HEK293 (cell line): ENCODE measurements around the gene ARHGAP35.
A peak's percentile ranks its signal among the peaks of the same experiment; 100 is the strongest.

Experiments used
- BCL11B ChIP-seq: fragments of 450-650 bp; formaldehyde crosslinking; IDR thresholded peaks from 2 replicates; pipeline ENCODE4 v1.5.1; 2016; ENCODE audit warnings: low read depth, missing biosample characterization, missing genetic modification characterization
- GLIS1 ChIP-seq: fragments of 450-650 bp; formaldehyde crosslinking; IDR thresholded peaks from 2 replicates; pipeline ENCODE4 v1.5.1; 2016; ENCODE audit warnings: missing biosample characterization, missing genetic modification characterization
- KLF10 ChIP-seq: fragments of 450-650 bp; IDR thresholded peaks from 2 replicates; pipeline ENCODE4 v1.5.1; 2018; ENCODE audit warnings: missing biosample characterization, mild to moderate bottlenecking, missing genetic modification characterization
- KLF7 ChIP-seq: fragments of 450-650 bp; formaldehyde crosslinking; IDR thresholded peaks from 2 replicates; pipeline ENCODE4 v1.5.1; 2016; ENCODE audit warnings: missing biosample characterization, missing genetic modification characterization, borderline replicate concordance
- SALL2 ChIP-seq: fragments of 450-650 bp; formaldehyde crosslinking; IDR thresholded peaks from 2 replicates; pipeline ENCODE4 v1.5.0; 2017; ENCODE audit warnings: missing biosample characterization, mild to moderate bottlenecking, missing genetic modification characterization, borderline replicate concordance
- SP2 ChIP-seq: fragments of 450-650 bp; formaldehyde crosslinking; IDR thresholded peaks from 2 replicates; pipeline ENCODE4 v1.5.1; 2016; ENCODE audit warnings: missing biosample characterization, missing genetic modification characterization
- ZBTB1 ChIP-seq: fragments of 450-650 bp; formaldehyde crosslinking; IDR thresholded peaks from 2 replicates; pipeline ENCODE4 v1.5.1; 2016; ENCODE audit warnings: missing biosample characterization, missing genetic modification characterization
- ZBTB17 ChIP-seq: fragments of 450-650 bp; formaldehyde crosslinking; IDR thresholded peaks from 2 replicates; pipeline ENCODE4 v1.5.1; 2016; ENCODE audit warnings: missing biosample characterization, missing genetic modification characterization
- ZNF138 ChIP-seq: fragments of 450-650 bp; formaldehyde crosslinking; IDR thresholded peaks from 2 replicates; pipeline ENCODE4 v1.5.1; 2016; ENCODE audit warnings: missing biosample characterization, missing genetic modification characterization, borderline replicate concordance
- ZNF16 ChIP-seq: fragments of 450-650 bp; formaldehyde crosslinking; IDR thresholded peaks from 2 replicates; pipeline ENCODE4 v1.5.1; 2016; ENCODE audit warnings: low read depth, missing biosample characterization, missing genetic modification characterization
- ZNF184 ChIP-seq: fragments of 450-650 bp; IDR thresholded peaks from 2 replicates; pipeline ENCODE4 v1.5.1; 2018; ENCODE audit warnings: missing biosample characterization, mild to moderate bottlenecking, missing genetic modification characterization
- ZNF214 ChIP-seq: fragments of 450-650 bp; formaldehyde crosslinking; IDR thresholded peaks from 2 replicates; pipeline ENCODE4 v1.5.1; 2017; ENCODE audit warnings: missing biosample characterization, mild to moderate bottlenecking, missing genetic modification characterization, borderline replicate concordance
- ZNF23 ChIP-seq: fragments of 450-650 bp; formaldehyde crosslinking; IDR thresholded peaks from 2 replicates; pipeline ENCODE4 v1.5.1; 2016; ENCODE audit warnings: missing biosample characterization, missing genetic modification characterization, borderline replicate concordance
- ZNF274 ChIP-seq, 2 experiments: fragments of 200-500 bp in 1 of 2; fragments of 450-650 bp in 1 of 2; sonication (Bioruptor generic) in 1 of 2; formaldehyde crosslinking in 1 of 2; IDR thresholded peaks; 2 replicates each; pipeline versions ENCODE4 v1.5.1 to v1.6.1; 2014 to 2016; ENCODE audit warnings: borderline replicate concordance in 1 of 2, inconsistent platforms in 1 of 2, low read length in 1 of 2, missing biosample characterization in 1 of 2, missing genetic modification characterization in 1 of 2
- ZNF404 ChIP-seq: fragments of 450-650 bp; formaldehyde crosslinking; IDR thresholded peaks from 2 replicates; pipeline ENCODE4 v1.5.1; 2017; ENCODE audit warnings: missing biosample characterization, missing genetic modification characterization
- ZNF501 ChIP-seq: fragments of 450-650 bp; formaldehyde crosslinking; IDR thresholded peaks from 2 replicates; pipeline ENCODE4 v1.5.1; 2016; ENCODE audit warnings: missing biosample characterization, missing genetic modification characterization
- ZNF518A ChIP-seq: fragments of 450-650 bp; formaldehyde crosslinking; conservative IDR thresholded peaks from 2 replicates; pipeline ENCODE4 v1.5.1; 2016; ENCODE audit warnings: low read depth, missing biosample characterization, missing genetic modification characterization
- ZNF549 ChIP-seq: fragments of 450-650 bp; IDR thresholded peaks from 2 replicates; pipeline ENCODE4 v1.5.1; 2018; ENCODE audit warnings: missing biosample characterization, missing genetic modification characterization, mild to moderate bottlenecking, inconsistent platforms, moderate library complexity
- ZNF571 ChIP-seq: fragments of 450-650 bp; formaldehyde crosslinking; IDR thresholded peaks from 2 replicates; pipeline ENCODE4 v1.5.0; 2017; ENCODE audit warnings: missing biosample characterization, missing genetic modification characterization
- ZNF654 ChIP-seq: fragments of 450-650 bp; formaldehyde crosslinking; IDR thresholded peaks from 2 replicates; pipeline ENCODE4 v1.5.1; 2016; ENCODE audit warnings: low read depth, missing biosample characterization, missing genetic modification characterization
- TF ChIP-seq, protein P1 (sequence below): fragments of 450-650 bp; formaldehyde crosslinking; conservative IDR thresholded peaks from 2 replicates; pipeline ENCODE4 v1.5.1; 2016; ENCODE audit warnings: low read depth, missing biosample characterization, missing genetic modification characterization
- TF ChIP-seq, protein P2 (sequence below): fragments of 450-650 bp; formaldehyde crosslinking; IDR thresholded peaks from 2 replicates; pipeline ENCODE4 v1.5.1; 2017; ENCODE audit warnings: missing biosample characterization, missing genetic modification characterization
- TF ChIP-seq, protein P3 (sequence below): fragments of 450-650 bp; formaldehyde crosslinking; IDR thresholded peaks from 2 replicates; pipeline ENCODE4 v1.5.1; 2016; ENCODE audit warnings: missing biosample characterization, missing genetic modification characterization
- TF ChIP-seq, protein P4 (sequence below): fragments of 450-650 bp; formaldehyde crosslinking; IDR thresholded peaks from 2 replicates; pipeline ENCODE4 v1.5.1; 2016; ENCODE audit warnings: missing biosample characterization, missing genetic modification characterization

ARHGAP35 gene

DNA sequence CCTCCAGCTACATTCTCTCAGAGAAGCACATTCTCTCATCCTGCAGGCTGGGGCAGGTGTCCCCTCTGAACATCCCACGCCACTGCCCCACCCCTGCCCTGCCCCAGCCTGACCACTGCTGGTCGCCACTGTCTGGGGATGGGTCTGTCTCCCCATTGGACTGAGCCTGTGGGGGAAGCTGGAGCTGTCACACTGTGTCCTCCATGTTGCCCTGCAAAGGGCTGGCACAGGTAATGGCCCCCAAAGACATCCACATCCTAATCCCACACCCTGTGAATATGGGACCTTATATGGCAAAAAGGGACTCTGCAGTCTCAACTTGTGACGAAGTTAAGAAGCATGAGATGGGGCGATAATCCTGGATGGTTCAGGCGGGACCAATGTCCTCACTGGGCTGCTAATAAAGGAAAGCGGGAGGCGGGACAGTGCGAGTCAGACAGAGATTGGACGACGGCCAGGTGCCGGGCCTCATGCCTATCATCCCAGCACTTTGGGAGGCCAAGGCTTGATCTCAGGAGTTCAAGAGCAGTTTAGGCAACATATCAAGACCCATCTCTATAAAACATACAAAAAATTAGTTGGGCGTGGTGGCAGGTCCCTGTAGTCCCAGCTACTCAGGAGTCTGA, 19.2 kb upstream of the ARHGAP35 start (continued):
- no peak for TF ChIP-seq ZBTB1 (tag by site-specific recombination)
- TF ChIP-seq ZNF654 (tag by site-specific recombination), result no peak
- no peak for TF ChIP-seq ZNF23 (tag by site-specific recombination)
- TF ChIP-seq ZNF138 (tag by site-specific recombination), result no peak
- no peak for TF ChIP-seq ZNF501 (tag by site-specific recombination)
- TF ChIP-seq KLF7 (tag by site-specific recombination), result no peak
- no peak for TF ChIP-seq BCL11B (tag by site-specific recombination)
- no peak for TF ChIP-seq ZNF214
- TF ChIP-seq, protein P1, sequence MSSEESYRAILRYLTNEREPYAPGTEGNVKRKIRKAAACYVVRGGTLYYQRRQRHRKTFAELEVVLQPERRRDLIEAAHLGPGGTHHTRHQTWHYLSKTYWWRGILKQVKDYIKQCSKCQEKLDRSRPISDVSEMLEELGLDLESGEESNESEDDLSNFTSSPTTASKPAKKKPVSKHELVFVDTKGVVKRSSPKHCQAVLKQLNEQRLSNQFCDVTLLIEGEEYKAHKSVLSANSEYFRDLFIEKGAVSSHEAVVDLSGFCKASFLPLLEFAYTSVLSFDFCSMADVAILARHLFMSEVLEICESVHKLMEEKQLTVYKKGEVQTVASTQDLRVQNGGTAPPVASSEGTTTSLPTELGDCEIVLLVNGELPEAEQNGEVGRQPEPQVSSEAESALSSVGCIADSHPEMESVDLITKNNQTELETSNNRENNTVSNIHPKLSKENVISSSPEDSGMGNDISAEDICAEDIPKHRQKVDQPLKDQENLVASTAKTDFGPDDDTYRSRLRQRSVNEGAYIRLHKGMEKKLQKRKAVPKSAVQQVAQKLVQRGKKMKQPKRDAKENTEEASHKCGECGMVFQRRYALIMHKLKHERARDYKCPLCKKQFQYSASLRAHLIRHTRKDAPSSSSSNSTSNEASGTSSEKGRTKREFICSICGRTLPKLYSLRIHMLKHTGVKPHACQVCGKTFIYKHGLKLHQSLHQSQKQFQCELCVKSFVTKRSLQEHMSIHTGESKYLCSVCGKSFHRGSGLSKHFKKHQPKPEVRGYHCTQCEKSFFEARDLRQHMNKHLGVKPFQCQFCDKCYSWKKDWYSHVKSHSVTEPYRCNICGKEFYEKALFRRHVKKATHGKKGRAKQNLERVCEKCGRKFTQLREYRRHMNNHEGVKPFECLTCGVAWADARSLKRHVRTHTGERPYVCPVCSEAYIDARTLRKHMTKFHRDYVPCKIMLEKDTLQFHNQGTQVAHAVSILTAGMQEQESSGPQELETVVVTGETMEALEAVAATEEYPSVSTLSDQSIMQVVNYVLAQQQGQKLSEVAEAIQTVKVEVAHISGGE (tag by site-specific recombination), result no peak
- TF ChIP-seq, protein P2, sequence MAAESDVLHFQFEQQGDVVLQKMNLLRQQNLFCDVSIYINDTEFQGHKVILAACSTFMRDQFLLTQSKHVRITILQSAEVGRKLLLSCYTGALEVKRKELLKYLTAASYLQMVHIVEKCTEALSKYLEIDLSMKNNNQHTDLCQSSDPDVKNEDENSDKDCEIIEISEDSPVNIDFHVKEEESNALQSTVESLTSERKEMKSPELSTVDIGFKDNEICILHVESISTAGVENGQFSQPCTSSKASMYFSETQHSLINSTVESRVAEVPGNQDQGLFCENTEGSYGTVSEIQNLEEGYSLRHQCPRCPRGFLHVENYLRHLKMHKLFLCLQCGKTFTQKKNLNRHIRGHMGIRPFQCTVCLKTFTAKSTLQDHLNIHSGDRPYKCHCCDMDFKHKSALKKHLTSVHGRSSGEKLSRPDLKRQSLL (tag by site-specific recombination), result no peak
- no peak for TF ChIP-seq ZNF404 (tag by site-specific recombination)
- peak; percentile 53 for TF ChIP-seq SP2
- TF ChIP-seq GLIS1 (tag by site-specific recombination), result peak; percentile 83
- TF ChIP-seq, protein P3, sequence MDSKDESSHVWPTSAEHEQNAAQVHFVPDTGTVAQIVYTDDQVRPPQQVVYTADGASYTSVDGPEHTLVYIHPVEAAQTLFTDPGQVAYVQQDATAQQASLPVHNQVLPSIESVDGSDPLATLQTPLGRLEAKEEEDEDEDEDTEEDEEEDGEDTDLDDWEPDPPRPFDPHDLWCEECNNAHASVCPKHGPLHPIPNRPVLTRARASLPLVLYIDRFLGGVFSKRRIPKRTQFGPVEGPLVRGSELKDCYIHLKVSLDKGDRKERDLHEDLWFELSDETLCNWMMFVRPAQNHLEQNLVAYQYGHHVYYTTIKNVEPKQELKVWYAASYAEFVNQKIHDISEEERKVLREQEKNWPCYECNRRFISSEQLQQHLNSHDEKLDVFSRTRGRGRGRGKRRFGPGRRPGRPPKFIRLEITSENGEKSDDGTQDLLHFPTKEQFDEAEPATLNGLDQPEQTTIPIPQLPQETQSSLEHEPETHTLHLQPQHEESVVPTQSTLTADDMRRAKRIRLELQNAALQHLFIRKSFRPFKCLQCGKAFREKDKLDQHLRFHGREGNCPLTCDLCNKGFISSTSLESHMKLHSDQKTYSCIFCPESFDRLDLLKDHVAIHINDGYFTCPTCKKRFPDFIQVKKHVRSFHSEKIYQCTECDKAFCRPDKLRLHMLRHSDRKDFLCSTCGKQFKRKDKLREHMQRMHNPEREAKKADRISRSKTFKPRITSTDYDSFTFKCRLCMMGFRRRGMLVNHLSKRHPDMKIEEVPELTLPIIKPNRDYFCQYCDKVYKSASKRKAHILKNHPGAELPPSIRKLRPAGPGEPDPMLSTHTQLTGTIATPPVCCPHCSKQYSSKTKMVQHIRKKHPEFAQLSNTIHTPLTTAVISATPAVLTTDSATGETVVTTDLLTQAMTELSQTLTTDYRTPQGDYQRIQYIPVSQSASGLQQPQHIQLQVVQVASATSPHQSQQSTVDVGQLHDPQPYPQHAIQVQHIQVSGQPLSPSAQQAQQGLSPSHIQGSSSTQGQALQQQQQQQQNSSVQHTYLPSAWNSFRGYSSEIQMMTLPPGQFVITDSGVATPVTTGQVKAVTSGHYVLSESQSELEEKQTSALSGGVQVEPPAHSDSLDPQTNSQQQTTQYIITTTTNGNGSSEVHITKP (tag by site-specific recombination), result peak; percentile 78
- no peak for TF ChIP-seq ZNF274 (IDR thresholded peaks at IDR 0.05; ENCODE audit: low read length)
- no peak for TF ChIP-seq ZNF274 (tag by site-specific recombination; IDR thresholded peaks at IDR 0.05; ENCODE audit: borderline replicate concordance)
- TF ChIP-seq ZBTB17 (tag by site-specific recombination), result 0 out of 2 replicates have a peak, but pooled peaks have one; percentile 28
- no peak for TF ChIP-seq ZNF549
- TF ChIP-seq ZNF16 (tag by site-specific recombination), result no peak
- no peak for TF ChIP-seq ZNF518A (tag by site-specific recombination)
- TF ChIP-seq, protein P4, sequence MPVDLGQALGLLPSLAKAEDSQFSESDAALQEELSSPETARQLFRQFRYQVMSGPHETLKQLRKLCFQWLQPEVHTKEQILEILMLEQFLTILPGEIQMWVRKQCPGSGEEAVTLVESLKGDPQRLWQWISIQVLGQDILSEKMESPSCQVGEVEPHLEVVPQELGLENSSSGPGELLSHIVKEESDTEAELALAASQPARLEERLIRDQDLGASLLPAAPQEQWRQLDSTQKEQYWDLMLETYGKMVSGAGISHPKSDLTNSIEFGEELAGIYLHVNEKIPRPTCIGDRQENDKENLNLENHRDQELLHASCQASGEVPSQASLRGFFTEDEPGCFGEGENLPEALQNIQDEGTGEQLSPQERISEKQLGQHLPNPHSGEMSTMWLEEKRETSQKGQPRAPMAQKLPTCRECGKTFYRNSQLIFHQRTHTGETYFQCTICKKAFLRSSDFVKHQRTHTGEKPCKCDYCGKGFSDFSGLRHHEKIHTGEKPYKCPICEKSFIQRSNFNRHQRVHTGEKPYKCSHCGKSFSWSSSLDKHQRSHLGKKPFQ (tag by site-specific recombination), result no peak
- TF ChIP-seq SALL2 (tag by site-specific recombination), result no peak
- TF ChIP-seq ZNF184 (tag by site-specific recombination), result no peak
- TF ChIP-seq ZNF571 (tag by site-specific recombination), result no peak
- no peak for TF ChIP-seq KLF10
